ENCODE measurements around the gene NUBP2.

DNA sequence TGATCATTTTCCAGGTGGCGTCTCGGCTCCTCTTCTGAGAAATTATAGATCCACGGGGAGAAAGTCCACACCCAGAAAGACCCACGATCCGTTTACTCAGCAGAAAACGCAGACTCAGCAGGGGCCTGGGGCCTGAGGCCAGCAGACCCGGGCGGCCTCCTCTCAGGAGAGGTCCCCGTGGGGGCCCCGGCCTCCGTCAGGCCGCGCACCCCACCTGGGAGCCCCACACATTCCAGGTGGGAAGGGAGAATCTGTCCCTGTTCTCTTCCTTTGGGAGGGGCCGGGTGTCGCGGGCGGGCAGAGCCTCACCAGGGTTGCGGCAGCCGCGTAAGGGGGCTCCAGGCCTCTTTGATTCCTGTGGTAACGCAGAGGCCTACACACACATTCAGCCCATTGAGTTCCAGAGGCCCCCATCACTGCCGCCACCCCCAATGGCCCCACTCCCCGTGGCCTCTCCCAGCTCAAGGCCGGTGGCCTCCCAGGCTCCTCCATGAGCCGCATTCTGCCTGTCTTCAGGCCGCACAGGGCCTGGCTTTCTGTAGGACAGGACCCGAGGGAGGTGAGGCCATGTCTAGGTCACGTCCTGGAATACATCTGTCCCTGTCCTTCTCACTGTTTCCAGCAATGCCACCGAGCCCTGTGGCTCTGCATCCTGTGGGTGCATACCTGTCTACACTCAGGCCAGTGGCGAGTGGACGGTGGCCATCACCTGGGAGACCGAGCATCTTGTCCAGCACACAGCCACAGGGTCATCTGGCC lies 12.3 kb downstream of the NUBP2 start:
- TF ChIP-seq, protein P1, sequence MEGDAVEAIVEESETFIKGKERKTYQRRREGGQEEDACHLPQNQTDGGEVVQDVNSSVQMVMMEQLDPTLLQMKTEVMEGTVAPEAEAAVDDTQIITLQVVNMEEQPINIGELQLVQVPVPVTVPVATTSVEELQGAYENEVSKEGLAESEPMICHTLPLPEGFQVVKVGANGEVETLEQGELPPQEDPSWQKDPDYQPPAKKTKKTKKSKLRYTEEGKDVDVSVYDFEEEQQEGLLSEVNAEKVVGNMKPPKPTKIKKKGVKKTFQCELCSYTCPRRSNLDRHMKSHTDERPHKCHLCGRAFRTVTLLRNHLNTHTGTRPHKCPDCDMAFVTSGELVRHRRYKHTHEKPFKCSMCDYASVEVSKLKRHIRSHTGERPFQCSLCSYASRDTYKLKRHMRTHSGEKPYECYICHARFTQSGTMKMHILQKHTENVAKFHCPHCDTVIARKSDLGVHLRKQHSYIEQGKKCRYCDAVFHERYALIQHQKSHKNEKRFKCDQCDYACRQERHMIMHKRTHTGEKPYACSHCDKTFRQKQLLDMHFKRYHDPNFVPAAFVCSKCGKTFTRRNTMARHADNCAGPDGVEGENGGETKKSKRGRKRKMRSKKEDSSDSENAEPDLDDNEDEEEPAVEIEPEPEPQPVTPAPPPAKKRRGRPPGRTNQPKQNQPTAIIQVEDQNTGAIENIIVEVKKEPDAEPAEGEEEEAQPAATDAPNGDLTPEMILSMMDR (conservative IDR thresholded peaks at IDR 0.05; ENCODE audit: low read depth, low read length) = no peak
- no peak for TF ChIP-seq EZH2 (IDR thresholded peaks at IDR 0.05; ENCODE audit: borderline replicate concordance, low read depth, low read length, poor library complexity, severe bottlenecking)
